ENCODE measurements around the gene ATP2B1. TPM values are rescaled to one million over a fixed set of nuclear protein-coding genes. Genes with fewer than 3 reads are reported as not detected.

Gene ATP2B1
- total and polyA plus RNA-seq, 2 of the 13 experiments (the other 11 are each of a cell fraction or from before 2014, with no cell fraction given): 12.1 to 60.2 TPM

DNA sequence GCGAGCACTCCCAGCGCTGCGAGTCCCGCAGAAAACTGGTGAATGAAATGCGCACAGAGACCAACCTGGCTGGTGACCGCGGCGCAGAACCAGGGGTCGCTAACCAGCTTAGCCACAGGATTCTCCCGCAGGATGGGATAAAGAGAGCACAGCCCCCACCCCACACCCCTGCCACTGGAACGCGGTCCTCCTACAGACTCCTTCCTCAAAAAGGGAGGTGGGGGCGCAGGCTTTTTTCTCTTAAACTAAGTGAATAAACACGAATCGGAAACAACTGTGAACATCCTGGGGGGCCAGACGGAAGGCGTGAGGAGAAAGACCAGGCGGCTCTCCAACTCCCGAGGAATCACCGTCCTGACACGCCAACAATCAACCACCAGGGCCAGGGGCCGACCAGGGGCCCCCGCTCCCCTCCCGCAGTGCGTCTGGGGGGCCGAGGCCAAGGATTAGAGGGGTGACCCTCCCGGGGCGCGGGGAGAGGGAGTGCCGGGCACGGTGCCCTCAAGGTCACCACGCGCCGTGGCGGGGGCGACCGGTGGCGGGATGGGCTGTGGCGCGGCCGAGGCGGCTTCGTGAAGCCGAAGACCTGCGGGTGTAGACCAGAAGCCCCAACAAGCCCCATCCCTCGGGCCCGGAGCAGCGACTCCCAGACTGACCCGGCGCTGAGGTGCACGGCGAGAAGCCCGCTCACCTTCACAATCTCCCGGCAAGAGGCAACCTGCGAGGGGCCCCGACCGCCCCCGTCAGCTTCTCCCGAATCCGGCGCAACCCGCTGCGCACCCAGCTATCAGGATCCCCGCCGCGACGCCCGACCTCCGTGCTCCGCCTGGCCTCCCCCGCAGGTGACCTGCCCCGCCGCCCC lies 704 bp downstream of the ATP2B1 start (continued):
- TF ChIP-seq RCOR2 (CRISPR knock-in tag; IDR thresholded peaks at IDR 0.05) (no peak), PHB2 (IDR thresholded peaks at IDR 0.05; ENCODE audit: partially characterized antibody) (no peak), PHF5A (CRISPR knock-in tag; IDR thresholded peaks at IDR 0.05; ENCODE audit: low read depth, unreplicated experiment) (no peak), SRY (CRISPR knock-in tag; IDR thresholded peaks at IDR 0.05) (peak; percentile 39; the same call in 1 of the 2 replicates), ZNF296 (CRISPR knock-in tag; conservative IDR thresholded peaks at IDR 0.05) (no peak), KLF12 (CRISPR knock-in tag; IDR thresholded peaks at IDR 0.05; ENCODE audit: borderline replicate concordance) (peak; percentile 41; the same call in 1 of the 2 replicates), ZNF34 (CRISPR knock-in tag; IDR thresholded peaks at IDR 0.05; ENCODE audit: borderline replicate concordance) (no peak), MAX (IDR thresholded peaks at IDR 0.05) (no peak), ZBTB43 (CRISPR knock-in tag; conservative IDR thresholded peaks at IDR 0.05) (no peak), ZNF773 (CRISPR knock-in tag; IDR thresholded peaks at IDR 0.05; ENCODE audit: borderline replicate concordance) (no peak), NAIF1 (CRISPR knock-in tag; IDR thresholded peaks at IDR 0.05; ENCODE audit: borderline replicate concordance) (0 out of 2 replicates have a peak, but pooled peaks have one; percentile 25), ZFP90 (CRISPR knock-in tag; IDR thresholded peaks at IDR 0.05; ENCODE audit: borderline replicate concordance) (peak; percentile 65), CHCHD3 (CRISPR knock-in tag; IDR thresholded peaks at IDR 0.05) (no peak), MYNN (CRISPR knock-in tag; IDR thresholded peaks at IDR 0.05; ENCODE audit: low read depth) (no peak), KDM5A (IDR thresholded peaks at IDR 0.05; ENCODE audit: borderline replicate concordance, low read length) (no peak; the same call in 1 of the 2 replicates), ZNF598 (CRISPR knock-in tag; IDR thresholded peaks at IDR 0.05; ENCODE audit: borderline replicate concordance) (0 out of 2 replicates have a peak, but pooled peaks have one; percentile 9), ZNF703 (CRISPR knock-in tag; IDR thresholded peaks at IDR 0.05; ENCODE audit: borderline replicate concordance) (0 out of 2 replicates have a peak, but pooled peaks have one; percentile 34), RBFOX2 (IDR thresholded peaks at IDR 0.05; ENCODE audit: low read depth, low read length) (peak; percentile 5; the same call in 1 of the 2 replicates)
- TF ChIP-seq, protein P1, sequence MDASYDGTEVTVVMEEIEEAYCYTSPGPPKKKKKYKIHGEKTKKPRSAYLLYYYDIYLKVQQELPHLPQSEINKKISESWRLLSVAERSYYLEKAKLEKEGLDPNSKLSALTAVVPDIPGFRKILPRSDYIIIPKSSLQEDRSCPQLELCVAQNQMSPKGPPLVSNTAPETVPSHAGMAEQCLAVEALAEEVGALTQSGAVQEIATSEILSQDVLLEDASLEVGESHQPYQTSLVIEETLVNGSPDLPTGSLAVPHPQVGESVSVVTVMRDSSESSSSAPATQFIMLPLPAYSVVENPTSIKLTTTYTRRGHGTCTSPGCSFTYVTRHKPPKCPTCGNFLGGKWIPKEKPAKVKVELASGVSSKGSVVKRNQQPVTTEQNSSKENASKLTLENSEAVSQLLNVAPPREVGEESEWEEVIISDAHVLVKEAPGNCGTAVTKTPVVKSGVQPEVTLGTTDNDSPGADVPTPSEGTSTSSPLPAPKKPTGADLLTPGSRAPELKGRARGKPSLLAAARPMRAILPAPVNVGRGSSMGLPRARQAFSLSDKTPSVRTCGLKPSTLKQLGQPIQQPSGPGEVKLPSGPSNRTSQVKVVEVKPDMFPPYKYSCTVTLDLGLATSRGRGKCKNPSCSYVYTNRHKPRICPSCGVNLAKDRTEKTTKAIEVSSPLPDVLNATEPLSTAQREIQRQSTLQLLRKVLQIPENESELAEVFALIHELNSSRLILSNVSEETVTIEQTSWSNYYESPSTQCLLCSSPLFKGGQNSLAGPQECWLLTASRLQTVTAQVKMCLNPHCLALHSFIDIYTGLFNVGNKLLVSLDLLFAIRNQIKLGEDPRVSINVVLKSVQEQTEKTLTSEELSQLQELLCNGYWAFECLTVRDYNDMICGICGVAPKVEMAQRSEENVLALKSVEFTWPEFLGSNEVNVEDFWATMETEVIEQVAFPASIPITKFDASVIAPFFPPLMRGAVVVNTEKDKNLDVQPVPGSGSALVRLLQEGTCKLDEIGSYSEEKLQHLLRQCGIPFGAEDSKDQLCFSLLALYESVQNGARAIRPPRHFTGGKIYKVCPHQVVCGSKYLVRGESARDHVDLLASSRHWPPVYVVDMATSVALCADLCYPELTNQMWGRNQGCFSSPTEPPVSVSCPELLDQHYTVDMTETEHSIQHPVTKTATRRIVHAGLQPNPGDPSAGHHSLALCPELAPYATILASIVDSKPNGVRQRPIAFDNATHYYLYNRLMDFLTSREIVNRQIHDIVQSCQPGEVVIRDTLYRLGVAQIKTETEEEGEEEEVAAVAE (CRISPR knock-in tag; IDR thresholded peaks at IDR 0.05; ENCODE audit: borderline replicate concordance): no peak
- TF ChIP-seq, protein P2, sequence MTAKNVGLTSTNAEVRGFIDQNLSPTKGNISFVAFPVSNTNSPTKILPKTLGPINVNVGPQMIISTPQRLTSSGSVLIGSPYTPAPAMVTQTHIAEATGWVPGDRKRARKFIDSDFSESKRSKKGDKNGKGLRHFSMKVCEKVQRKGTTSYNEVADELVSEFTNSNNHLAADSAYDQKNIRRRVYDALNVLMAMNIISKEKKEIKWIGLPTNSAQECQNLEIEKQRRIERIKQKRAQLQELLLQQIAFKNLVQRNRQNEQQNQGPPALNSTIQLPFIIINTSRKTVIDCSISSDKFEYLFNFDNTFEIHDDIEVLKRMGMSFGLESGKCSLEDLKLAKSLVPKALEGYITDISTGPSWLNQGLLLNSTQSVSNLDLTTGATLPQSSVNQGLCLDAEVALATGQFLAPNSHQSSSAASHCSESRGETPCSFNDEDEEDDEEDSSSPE (CRISPR knock-in tag; IDR thresholded peaks at IDR 0.05): no peak
- TF ChIP-seq, protein P3, sequence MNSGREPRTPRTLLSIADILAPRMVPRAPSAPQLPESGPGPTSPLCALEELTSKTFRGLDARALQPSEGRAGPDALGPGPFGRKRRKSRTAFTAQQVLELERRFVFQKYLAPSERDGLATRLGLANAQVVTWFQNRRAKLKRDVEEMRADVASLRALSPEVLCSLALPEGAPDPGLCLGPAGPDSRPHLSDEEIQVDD (CRISPR knock-in tag; IDR thresholded peaks at IDR 0.05; ENCODE audit: borderline replicate concordance): peak; percentile 6; the same call in 1 of the 2 replicates
